Measurements from ENCODE around the gene SPP2.

SPP2 gene

GRCh38 chr2:234038076-234038802 lies 12.3 kb upstream of the SPP2 start:
- DNase-seq: no peak

GRCh38 chr2:234044157-234044556 lies 6.3 kb upstream of the SPP2 start:
- no peak for DNase-seq

DNA sequence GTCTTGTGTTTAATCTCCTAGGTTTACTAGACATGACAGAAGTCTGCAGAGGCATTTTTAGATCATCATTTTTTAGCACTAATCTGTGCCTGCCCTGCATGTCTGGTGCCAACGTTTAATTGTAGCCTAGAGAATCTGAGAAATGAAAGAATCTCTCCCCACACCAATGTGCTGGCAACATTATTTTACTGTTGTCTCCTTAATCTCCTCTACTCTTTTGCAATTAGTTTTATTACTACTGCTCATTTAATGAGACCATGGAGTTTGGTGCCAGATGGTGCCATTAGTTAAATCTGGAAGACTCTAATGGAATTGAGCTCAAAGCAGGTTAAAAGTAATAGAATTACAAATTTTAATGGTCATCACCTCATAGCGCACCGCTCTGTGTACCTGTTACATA lies 4.0 kb upstream of the SPP2 start:
- no peak for DNase-seq

- DNase-seq: no peak
Measured at GRCh38 chr2:234047361-234047760, 3.1 kb upstream of the SPP2 start.

DNA sequence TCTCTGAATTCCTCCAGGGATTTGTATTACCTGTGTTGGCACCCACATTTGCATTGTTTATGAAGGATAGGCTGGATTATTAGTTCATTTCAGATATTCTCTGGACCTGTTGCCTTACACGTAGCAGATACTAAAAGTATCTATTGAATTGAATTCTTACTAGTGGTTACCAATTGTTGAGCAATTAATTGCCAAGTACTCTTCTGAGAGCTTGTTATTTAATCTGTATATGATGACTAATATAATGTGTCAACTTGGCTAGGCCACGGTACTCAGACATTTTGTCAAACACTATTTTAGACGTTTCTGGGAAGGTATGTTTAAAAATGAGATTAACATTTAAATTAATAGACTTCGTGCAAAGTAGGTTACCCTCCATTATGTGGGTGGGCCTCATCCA lies 2.5 kb upstream of the SPP2 start:
- no peak for DNase-seq

GRCh38 chr2:234051374-234052070 lies 1.0 kb downstream of the SPP2 start:
- DNase-seq: no peak

- DNase-seq: no peak
Measured at GRCh38 chr2:234058881-234059280, 8.4 kb downstream of the SPP2 start.

DNA sequence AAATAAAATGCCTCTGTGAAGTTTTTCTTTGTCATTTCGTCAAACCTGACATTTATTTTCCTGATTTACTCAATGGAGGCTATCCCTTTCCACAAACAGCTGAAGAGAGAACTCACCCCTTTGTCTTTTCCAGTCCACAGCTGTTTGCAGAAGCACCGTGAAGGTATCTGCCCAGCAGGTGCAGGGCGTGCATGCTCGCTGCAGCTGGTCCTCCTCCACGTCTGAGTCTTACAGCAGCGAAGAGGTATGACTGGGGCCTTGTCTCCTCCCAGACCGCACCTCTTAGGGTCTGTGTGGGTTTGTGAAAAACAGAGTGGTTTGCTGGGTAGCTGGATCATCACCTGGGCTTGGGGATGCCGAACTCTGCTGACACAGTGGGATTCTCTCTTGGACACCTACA lies 9.7 kb downstream of the SPP2 start:
- DNase-seq: no peak

GRCh38 chr2:234061624-234062257 lies 11.2 kb downstream of the SPP2 start:
- no peak for DNase-seq

GRCh38 chr2:234066587-234066986 lies 16.1 kb downstream of the SPP2 start:
- DNase-seq: no peak

- no peak for DNase-seq
Measured at GRCh38 chr2:234071664-234072063, 21.2 kb downstream of the SPP2 start.

DNA sequence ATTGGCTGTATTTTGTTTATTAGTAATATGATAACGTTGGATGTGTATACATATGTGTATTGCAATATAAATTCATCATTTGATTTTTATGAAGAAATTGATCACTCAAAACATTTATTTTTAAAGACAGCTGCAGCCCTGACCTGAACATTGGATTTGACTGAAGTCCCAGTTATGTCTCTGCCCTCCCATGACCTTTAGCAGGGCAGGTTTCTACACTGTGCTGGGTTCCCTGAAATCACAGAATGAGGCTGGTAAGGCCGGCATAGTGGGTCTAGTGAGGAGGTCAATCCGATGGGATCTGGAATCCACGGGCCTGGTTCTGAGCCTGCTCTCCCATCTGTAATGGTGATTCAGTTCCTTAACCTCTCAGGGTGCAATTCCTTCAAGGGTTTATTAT lies 22.0 kb downstream of the SPP2 start:
- no peak for DNase-seq

GRCh38 chr2:234074751-234075517 lies 24.4 kb downstream of the SPP2 start:
- no peak for DNase-seq

DNA sequence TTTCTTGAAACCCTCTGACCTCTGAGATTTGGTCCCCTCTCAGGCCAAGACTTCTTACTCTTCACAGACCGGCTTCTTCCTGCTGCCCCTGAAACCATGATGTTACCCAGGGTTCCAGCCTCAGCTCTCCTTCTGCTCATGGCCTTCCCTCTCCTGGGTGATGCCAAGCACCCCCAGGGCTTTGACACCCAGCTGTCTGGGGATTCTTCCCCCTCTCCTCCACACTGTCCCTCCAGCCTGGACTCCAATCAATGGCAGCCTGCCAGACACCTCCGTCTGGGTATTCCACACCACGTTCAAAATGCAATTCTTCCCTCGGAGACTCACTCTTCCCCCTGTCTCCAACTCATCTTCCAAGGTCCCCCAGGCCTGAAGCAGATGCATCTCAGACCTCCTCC lies 25.0 kb downstream of the SPP2 start:
- DNase-seq: no peak

GRCh38 chr2:234075947-234076346 lies 25.4 kb downstream of the SPP2 start:
- DNase-seq: no peak

DNA sequence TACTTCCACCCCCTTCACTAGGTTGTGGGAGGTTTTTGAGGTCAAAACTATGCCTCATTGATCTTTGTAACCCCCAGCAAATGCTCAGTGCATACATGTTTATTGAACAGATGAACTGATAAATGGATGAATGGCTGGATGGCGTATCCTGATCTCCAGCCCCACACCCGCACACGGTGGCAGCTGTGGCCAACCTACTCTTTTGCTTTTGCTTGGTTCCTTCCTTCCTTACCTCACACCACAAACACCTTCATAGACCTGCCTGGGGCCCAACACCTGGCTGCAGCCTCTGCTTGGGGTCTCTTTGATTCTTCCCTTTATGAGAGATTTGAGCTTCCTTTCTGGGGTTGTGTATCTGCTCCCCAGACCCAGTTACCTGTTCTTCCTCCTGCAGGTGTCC lies 25.9 kb downstream of the SPP2 start:
- DNase-seq: no peak

- no peak for DNase-seq
Measured at GRCh38 chr2:234078129-234078528, 27.6 kb downstream of the SPP2 start.

DNA sequence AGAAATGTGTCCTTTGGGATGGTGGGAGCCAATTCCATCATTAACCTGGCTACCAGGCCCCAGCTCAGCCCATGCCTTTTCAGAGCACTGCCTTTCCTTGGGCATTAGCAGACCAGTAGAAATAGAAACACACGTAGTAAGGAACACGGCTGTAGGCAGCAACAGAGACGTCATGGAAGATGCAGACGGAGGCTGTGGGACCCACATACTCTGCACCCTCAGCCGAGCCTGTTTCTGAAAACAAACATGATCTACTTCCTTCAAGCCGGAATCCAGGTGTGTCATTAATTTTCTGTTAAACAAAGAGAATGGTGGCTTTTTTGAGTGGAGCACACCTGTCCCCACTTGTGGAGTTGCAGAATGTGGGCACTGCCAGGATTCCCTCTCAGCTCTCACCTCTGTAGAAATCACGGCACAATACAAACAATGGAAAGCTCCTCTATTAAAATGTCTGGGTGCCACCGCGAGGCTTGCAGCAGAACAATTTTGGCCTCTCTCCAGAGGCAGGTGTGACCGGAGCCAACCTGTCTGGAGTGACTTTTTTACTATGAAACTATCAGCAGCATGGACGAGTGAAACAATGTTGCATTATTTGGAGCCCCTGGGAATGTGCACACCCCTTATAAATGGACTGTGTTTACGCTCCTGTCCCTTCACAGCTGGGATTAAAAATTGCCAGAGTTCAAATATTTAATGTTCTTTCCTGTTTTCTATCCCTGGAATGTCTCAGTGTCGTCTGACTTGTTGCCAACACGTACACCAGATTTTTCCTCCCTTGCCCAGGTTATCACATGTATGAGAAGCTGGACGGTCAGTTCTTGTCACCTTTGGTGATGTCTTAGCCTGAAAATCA lies 31.7 kb downstream of the SPP2 start:
- no peak for DNase-seq

- no peak for DNase-seq
Measured at GRCh38 chr2:234083572-234084348, 33.3 kb downstream of the SPP2 start.

- DNase-seq: no peak
Measured at GRCh38 chr2:234091432-234091879, 41.0 kb downstream of the SPP2 start.

DNA sequence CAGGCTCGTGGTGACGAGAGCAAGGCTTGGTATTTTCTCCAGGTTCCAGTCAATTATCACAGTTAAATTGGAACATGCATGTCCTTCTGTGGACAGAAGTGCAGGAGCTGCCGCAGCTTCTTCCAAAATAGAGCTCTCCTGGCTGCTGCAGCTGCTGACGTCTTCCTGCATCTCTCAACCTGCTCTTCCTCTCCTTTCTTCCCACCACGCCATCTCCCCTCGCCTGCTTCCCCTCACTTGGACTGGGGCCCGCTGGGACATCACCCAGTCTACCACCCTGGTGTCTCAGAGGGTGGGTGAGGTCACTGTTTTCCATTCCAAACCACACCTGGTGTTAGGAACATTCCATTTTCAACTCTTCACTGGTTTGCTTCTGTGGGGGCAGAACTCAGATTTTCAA lies 41.4 kb downstream of the SPP2 start:
- no peak for DNase-seq

All from C1 segment of cervical spinal cord (tissue), 14 donors.